GM12892 (cell line): ENCODE data around the gene SUN1.

Experiments
- POLR2A ChIP-seq: IDR thresholded peaks from 2 replicates; pipeline ENCODE4 v1.6.1; 2011; ENCODE audit warnings: low read depth, low read length, control low read depth
- POLR2AphosphoS5 ChIP-seq: IDR thresholded peaks from 2 replicates; pipeline ENCODE4 v1.6.1; 2011; ENCODE audit warnings: low read depth, low read length, control low read depth
- TAF1 ChIP-seq: IDR thresholded peaks from 2 replicates; pipeline ENCODE4 v1.6.1; 2011; ENCODE audit warnings: low read depth, mild to moderate bottlenecking, control low read depth, low read length, borderline replicate concordance

DNA sequence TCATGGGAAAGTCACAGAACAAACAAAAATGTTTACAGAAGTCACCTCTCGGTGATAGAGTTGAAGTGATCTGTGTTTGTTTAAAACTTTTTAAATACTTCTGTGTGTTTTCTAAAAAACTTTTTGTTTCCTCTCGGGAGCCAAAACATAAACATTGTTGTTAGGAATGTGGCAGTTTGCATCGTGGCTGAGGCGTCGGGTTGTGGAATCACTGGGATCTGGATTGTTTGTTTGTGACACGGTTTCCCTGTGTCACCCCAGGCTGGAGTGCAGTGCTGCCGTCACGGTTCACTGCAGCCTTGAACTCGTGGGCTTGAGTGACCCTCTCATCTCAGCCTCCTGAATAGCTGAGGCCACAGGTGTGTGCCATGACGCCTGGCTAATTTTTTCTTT lies 29.0 kb upstream of the SUN1 start:
- TF ChIP-seq POLR2A (no peak), POLR2AphosphoS5 (no peak), TAF1 (no peak)
